Femur (tissue), 1 donor: ENCODE results near the gene MRFAP1L1.
"Not testable (repeated sequence)": the region's sequence is repeated elsewhere in the genome, so short reads cannot be mapped to it uniquely, and the experiment has no call there.

Experiments
- DNase-seq: peaks from one replicate; pipeline ENCODE4 v3.0.0-alpha.2; 2017

The MRFAP1L1 gene

GRCh38 chr4:6686104-6686787 lies 23.4 kb downstream of the MRFAP1L1 start:
- no peak for DNase-seq

GRCh38 chr4:6684656-6685055 lies 25.0 kb downstream of the MRFAP1L1 start:
- DNase-seq, result no peak

- no peak for DNase-seq
These were observed 26.6 kb downstream of the MRFAP1L1 start for GRCh38 chr4:6682862-6683590.

GRCh38 chr4:6681191-6681590 lies 28.5 kb downstream of the MRFAP1L1 start:
- no peak for DNase-seq

DNA sequence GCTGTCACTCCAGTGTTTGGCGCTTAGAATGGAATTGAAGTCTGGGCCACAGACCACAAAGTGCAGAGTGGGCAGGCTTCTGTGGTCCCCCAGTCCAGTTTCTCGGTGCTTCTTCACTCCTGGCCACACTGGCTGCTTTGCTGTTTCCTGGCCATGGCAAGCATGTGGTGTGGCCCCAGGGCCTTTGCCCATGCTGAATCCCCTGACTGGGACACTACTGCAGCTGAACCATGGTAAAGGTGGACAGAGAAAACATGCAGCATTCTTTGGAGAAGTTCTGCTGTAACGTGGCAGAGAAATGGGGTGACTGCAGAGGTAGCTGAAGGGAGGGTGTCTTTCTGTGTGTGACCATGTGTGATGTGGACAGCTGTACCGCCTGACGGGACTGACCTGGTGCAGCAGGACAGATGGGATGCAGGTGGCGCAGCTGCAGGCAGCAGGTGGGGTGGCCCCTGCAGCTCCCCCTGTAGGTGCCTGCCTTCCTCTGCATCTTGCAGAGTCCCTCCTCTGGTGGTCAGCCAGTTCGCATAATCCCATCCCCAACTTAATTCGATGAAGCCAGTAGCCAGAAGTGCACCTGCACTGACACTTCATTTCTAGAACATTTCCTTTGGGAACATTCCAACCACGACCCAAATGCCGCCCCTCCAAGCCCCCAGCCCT lies 29.2 kb downstream of the MRFAP1L1 start:
- DNase-seq, result no peak

DNA sequence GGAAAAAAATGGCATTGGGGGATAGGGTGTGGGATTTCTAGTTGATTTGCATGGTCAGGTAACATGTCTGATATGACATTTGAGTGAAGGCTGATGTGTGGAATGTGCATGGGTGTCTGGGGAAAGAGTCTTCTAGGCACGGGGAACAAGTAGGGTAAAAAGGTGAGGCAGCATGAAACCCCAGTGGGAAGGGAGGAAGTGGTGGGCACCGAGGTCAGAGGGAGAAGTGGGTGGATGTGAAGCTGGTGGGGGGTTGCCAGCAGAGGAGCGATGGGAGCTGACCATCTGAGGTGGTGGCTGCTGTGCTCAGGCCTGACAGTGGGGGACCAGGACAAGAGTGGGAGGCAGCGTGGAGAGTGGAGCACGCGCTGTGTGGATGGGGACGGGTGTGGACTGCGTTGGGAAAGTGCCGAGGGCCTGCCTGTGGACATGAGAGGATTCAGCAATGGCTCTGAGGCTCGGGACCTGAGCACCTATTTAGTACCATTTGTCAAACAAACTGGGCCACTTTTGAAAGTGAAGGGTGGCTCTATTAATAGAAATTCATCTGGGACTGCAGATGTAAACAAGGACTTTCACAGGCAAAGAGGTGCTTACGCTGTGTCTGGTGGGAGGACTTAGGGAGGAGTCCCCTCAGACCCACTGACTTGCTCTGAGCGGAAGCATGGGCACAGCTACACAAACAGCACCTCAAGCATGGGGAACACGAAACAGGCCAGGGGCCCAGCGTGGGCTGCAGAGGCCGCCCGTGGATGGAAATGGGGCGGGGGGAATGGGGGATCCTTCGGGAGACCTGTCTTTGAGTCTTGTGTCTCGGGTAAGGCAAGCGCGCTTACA lies 32.7 kb downstream of the MRFAP1L1 start:
- DNase-seq, result no peak

- DNase-seq, result no peak
These were observed 35.0 kb downstream of the MRFAP1L1 start for GRCh38 chr4:6674500-6675149.

DNA sequence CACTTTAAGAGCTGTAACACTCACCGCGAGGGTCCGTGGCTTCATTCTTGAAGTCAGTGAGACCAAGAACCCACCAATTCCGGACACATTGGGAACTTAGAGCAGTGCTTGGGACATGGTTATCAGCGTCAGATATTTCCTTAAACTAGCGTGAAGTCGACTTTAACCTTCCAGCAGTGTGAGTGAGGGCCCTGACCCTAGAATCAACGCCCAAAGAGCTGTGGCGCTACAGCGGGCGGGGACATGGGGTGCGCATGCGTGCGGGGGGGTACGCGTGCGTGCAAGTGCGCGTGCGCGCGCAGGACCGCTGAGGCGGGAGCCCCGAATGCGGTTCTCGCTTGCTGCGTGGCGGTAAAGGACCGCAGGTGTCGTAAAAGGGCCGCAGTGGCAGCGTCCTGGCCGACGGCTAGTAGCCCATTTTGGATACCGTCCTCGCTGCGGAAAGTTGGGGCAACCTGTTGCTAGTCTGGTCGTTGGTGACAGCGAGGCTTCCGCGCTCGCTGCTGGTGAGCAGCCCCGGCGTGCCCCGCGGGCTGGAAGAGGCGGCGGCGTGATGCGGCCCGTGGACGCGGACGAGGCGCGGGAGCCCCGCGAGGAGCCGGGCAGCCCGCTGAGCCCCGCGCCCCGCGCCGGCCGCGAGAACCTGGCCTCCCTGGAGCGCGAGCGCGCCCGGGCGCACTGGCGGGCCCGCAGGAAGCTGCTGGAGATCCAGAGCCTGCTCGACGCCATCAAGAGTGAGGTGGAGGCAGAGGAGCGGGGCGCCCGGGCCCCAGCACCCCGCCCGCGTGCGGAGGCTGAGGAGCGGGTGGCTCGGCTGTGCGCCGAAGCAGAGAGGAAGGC lies 35.8 kb downstream of the MRFAP1L1 start:
- DNase-seq, result peak; percentile 95

- not testable (repeated sequence) for DNase-seq
These were observed 36.4 kb downstream of the MRFAP1L1 start for GRCh38 chr4:6673191-6673659.

- not testable (repeated sequence) for DNase-seq
These were observed 37.0 kb downstream of the MRFAP1L1 start for GRCh38 chr4:6672541-6673190.

- no peak for DNase-seq
These were observed 37.5 kb downstream of the MRFAP1L1 start for GRCh38 chr4:6672131-6672530.

DNA sequence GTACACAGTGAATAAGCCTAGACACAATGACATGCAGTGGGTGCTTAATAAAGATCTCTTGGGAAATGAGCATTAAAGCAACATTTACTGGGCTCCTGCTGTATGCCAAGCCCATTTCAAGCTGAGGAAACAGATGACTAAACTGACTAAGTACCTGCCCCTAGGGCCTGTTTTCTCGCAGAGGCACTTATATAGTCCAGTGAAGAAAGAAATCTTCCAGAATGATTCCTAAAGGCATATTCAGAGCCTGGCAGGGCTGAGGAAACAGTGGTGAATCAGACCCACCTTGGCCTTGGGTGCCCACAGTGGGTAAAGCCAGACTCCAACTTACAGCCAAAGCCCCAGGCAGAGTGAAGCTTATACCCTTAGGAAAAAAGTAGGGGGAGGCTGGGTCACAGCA lies 38.0 kb downstream of the MRFAP1L1 start:
- DNase-seq, result no peak

GRCh38 chr4:6668391-6668790 lies 41.3 kb downstream of the MRFAP1L1 start:
- DNase-seq, result no peak

DNA sequence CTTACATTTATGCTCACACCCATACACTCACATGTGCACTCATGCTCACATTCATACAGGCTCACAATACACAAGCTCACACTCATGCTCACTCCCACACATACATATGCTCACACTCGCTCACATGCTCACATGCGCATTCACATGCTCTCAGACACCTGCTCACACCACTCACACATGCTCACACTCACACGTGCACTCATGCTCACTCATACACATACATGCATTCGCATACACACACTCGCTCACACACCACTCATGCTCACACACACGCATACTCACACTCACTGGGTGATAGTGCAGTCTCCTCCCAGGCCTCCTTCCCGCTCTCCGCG lies 44.4 kb downstream of the MRFAP1L1 start:
- no peak for DNase-seq

- DNase-seq, result no peak
These were observed 45.9 kb downstream of the MRFAP1L1 start for GRCh38 chr4:6663596-6664393.

DNA sequence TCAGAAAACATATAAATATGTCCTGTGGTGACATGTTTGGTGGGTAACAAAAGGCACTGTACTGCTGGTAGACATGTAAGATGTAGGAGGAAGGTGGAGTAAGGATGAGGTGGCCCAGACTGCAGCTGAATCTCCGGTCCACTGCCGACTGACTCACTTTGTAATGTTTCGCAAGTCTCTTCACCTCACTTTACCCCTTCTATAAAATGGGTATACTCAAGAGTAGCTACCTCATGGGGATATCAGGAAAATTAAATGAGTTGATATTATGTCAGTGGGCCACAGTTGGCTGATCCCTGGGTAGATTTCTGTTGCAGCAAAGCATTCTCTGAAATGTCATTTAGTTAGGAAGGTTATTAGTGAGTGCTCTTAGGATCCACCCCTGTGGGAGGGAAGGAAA lies 47.1 kb downstream of the MRFAP1L1 start:
- DNase-seq, result no peak

- no peak for DNase-seq
These were observed 49.2 kb downstream of the MRFAP1L1 start for GRCh38 chr4:6660430-6660829.

DNA sequence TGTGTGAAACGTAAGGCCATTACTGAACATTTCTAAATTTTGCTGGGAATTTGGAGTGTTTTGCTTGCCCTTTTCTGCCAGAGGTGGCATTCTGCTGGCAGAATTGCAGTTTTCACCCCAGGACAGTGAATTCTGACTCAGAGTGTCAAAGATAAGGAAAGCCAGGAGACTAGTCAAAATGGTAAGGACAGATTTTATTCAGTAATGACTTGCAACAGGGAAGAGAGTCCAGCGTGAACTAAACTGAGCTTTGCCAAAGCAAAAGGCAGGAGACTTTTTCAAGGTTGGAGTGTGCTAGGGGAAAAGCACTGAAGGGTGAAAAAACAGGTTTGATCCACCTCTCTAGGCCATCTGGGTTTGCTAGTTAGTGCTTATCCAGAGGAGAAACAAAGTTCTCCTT lies 49.8 kb downstream of the MRFAP1L1 start:
- no peak for DNase-seq

- DNase-seq, result no peak
These were observed 51.0 kb downstream of the MRFAP1L1 start for GRCh38 chr4:6658597-6659075.

- DNase-seq, result no peak
These were observed 51.5 kb downstream of the MRFAP1L1 start for GRCh38 chr4:6658209-6658595.
